CD14-positive monocyte (primary cell): Measurements from ENCODE around the gene NBAS. TPM values are rescaled to one million over a fixed set of nuclear protein-coding genes. Genes with fewer than 3 reads are reported as not detected.

Experiments
- DNase-seq, 3 donors: peaks; one replicate each; pipeline ENCODE4 v3.0.0-alpha.2; 2011 to 2022
- H2AFZ ChIP-seq: 2 replicates; pipeline ENCODE4 v1.6.0; 2012; ENCODE audit warnings: mild to moderate bottlenecking, low read depth, low read length, inconsistent platforms; ENCODE audit not compliant: insufficient read depth, poor library complexity, severe bottlenecking
- H3K27ac ChIP-seq, 2 donors: 1 replicate in 1 of 2; 2 replicates in 1 of 2; pipeline ENCODE4 v1.5.1; 2012 to 2013; ENCODE audit warnings: low read length in 2 of 2, control low read depth in 1 of 2, inconsistent platforms in 1 of 2, low read depth in 1 of 2, mild to moderate bottlenecking in 1 of 2
- H3K27me3 ChIP-seq, 2 donors: one replicate each; pipeline versions ENCODE4 v1.6.0 to v1.6.1; 2011 to 2013; ENCODE audit warnings: low read length in 2 of 2; ENCODE audit not compliant: control insufficient read depth in 2 of 2, insufficient read depth in 2 of 2
- H3K36me3 ChIP-seq, 2 donors: replicated peaks in 1 of 2; 1 replicate in 1 of 2; 2 replicates in 1 of 2; pipeline versions ENCODE4 v1.5.1 to v1.6.1; 2012 to 2013; ENCODE audit warnings: low read length in 2 of 2, control low read depth in 1 of 2, inconsistent platforms in 1 of 2, mild to moderate bottlenecking in 1 of 2; ENCODE audit not compliant: insufficient read depth in 2 of 2, control insufficient read depth in 1 of 2
- H3K4me1 ChIP-seq, 2 donors: 1 replicate in 1 of 2; 2 replicates in 1 of 2; pipeline versions ENCODE4 v1.5.1 to v1.6.1; 2012 to 2013; ENCODE audit warnings: low read length in 2 of 2, control low read depth in 1 of 2, inconsistent platforms in 1 of 2, mild to moderate bottlenecking in 1 of 2, moderate library complexity in 1 of 2; ENCODE audit not compliant: insufficient read depth in 2 of 2, control insufficient read depth in 1 of 2
- H3K4me2 ChIP-seq: replicated peaks from 2 replicates; pipeline ENCODE3; 2012; ENCODE audit warnings: low read length, moderate library complexity, mild to moderate bottlenecking; ENCODE audit not compliant: poor library complexity, severe bottlenecking; ENCODE audit errors: extremely low read depth
- H3K4me3 ChIP-seq, 3 experiments: fragments of 200-600 bp in 1 of 3; sonication (generic) in 1 of 3; replicated peaks in 1 of 3; 1 replicate in 2 of 3; 2 replicates in 1 of 3; pipeline ENCODE4 v1.5.1; 2011 to 2013; ENCODE audit warnings: low read length in 3 of 3, mild to moderate bottlenecking in 3 of 3, control low read depth in 2 of 3, low read depth in 2 of 3, inconsistent platforms in 1 of 3, moderate library complexity in 1 of 3
- H3K79me2 ChIP-seq: 2 replicates; pipeline ENCODE4 v1.6.0; 2012; ENCODE audit warnings: mild to moderate bottlenecking, control low read depth, inconsistent platforms, low read length, moderate library complexity; ENCODE audit not compliant: insufficient read depth
- H3K9ac ChIP-seq: 2 replicates; pipeline ENCODE4 v1.6.0; 2017; ENCODE audit warnings: low read length, mild to moderate bottlenecking; ENCODE audit not compliant: insufficient read depth, poor library complexity, severe bottlenecking
- H3K9me3 ChIP-seq, 2 donors: replicated peaks in 1 of 2; 1 replicate in 1 of 2; 2 replicates in 1 of 2; pipeline versions ENCODE4 v1.5.1 to v1.6.1; 2012 to 2013; ENCODE audit warnings: low read length in 2 of 2, control low read depth in 1 of 2; ENCODE audit not compliant: control insufficient read depth in 1 of 2, insufficient read depth in 1 of 2
- H4K20me1 ChIP-seq: 2 replicates; pipeline ENCODE4 v1.6.0; 2012; ENCODE audit warnings: mild to moderate bottlenecking, low read length, control low read depth, moderate library complexity; ENCODE audit not compliant: insufficient read depth
- H3K27ac Mint-ChIP-seq, 7 donors: one replicate each; pipeline ENCODE4 v1.8.0; 2020; ENCODE audit warnings: mild to moderate bottlenecking in 7 of 7, mixed read lengths in 7 of 7, moderate library complexity in 6 of 7, inconsistent platforms in 2 of 7
- H3K27me3 Mint-ChIP-seq, 3 donors: one replicate each; pipeline ENCODE4 v1.8.0; 2021 to 2022; ENCODE audit warnings: low read depth in 3 of 3, mild to moderate bottlenecking in 3 of 3, mixed read lengths in 3 of 3, moderate library complexity in 3 of 3, inconsistent platforms in 1 of 3
- H3K36me3 Mint-ChIP-seq, 2 donors: one replicate each; pipeline ENCODE4 v1.8.0; 2020; ENCODE audit warnings: mixed read lengths in 2 of 2, inconsistent platforms in 1 of 2, mild to moderate bottlenecking in 1 of 2
- H3K4me1 Mint-ChIP-seq: one replicate; pipeline ENCODE4 v1.8.0; 2020; ENCODE audit warnings: mild to moderate bottlenecking, mixed read lengths
- H3K4me3 Mint-ChIP-seq, 2 donors: one replicate each; pipeline ENCODE4 v1.8.0; 2020; ENCODE audit warnings: mild to moderate bottlenecking in 2 of 2, mixed read lengths in 2 of 2, moderate library complexity in 1 of 2
- H3K9me3 Mint-ChIP-seq, 7 donors: one replicate each; pipeline ENCODE4 v1.8.0; 2020 to 2022; ENCODE audit warnings: mixed read lengths in 7 of 7, mild to moderate bottlenecking in 6 of 7, moderate library complexity in 6 of 7, inconsistent platforms in 2 of 7
- CTCF ChIP-seq: fragments of 200-600 bp; IDR thresholded peaks from one replicate; pipeline ENCODE4 v1.8.0; 2022; ENCODE audit warnings: antibody characterized with exemption, mild to moderate bottlenecking
- WGBS: methylation state at CpG from one replicate; pipeline ENCODE4 v1.1.5; 2013; ENCODE audit warnings: missing lambda C conversion rate; ENCODE audit not compliant: insufficient coverage; 5-methylcytosine and 5-hydroxymethylcytosine counted together
- intact Hi-C, 2 donors: fragments of 100-400 bp; cut with micrococcal nuclease; formaldehyde crosslinking; loops; one replicate each; pipeline versions ENCODE4 v1.15.0 to v1.15.1; 2023
- polyA plus RNA-seq, 3 donors: library from polyadenylated mRNA; depleted of rRNA in 1 of 3; unstranded in 2 of 3; stranded (reverse) in 1 of 3; fragments of 300-500 nt in 2 of 3; fragments of >200 nt in 1 of 3; fragmentation: Illumina TruSeq in 2 of 3; gene quantifications; 1 replicate in 2 of 3; 2 replicates in 1 of 3; pipeline ENCODE4 v1.2.3, GENCODE V29; 2012 to 2021

The NBAS gene
- polyA plus RNA-seq, 3 donors = 8.9 to 10.9 (median 8.9) TPM

- H3K36me3 ChIP-seq = peaks cover 0 to 41% of the 10 kb centered on the region in 2 donors
- WGBS = 100% methylated on average over 2 of the region's 7 CpGs
- H3K27ac Mint-ChIP-seq = peak overlapping the region in 2 of 7 donors; percentile 1 to 31
These were observed 330.4 kb downstream of the NBAS start for GRCh38 chr2:15230599-15231192.

GRCh38 chr2:15226661-15227060 lies 334.5 kb downstream of the NBAS start:
- Histone ChIP-seq H3K36me3 (peaks cover 0 to 25% of the 10 kb centered on the region in 2 donors), H3K27me3 (no peaks in the 10 kb centered on the region), H3K9ac (no peak overlapping the region), H3K4me1 (no peaks in the 10 kb centered on the region), H3K79me2 (no peaks in the 10 kb centered on the region), H3K4me3 (no peak overlapping the region), H3K9me3 (no peaks in the 10 kb centered on the region), H3K27ac (no peak overlapping the region), H4K20me1 (no peaks in the 10 kb centered on the region), H3K4me2 (no peak overlapping the region), H2AFZ (no peak overlapping the region)
- peaks cover 0 to 2% (median 0%) of the 10 kb centered on the region in 7 donors for H3K9me3 Mint-ChIP-seq
- no peak for DNase-seq
- TF ChIP-seq CTCF = no peak
- no peak overlapping the region for H3K27ac Mint-ChIP-seq
- H3K4me3 Mint-ChIP-seq = no peak overlapping the region
- peaks cover 10% of the 10 kb centered on the region for H3K4me1 Mint-ChIP-seq
- intact Hi-C loops = no loop called here
- H3K36me3 Mint-ChIP-seq = peaks cover 55 to 59% of the 10 kb centered on the region in 2 donors
- no CpG with 5 or more reads among the region's 2 CpGs for WGBS
- peaks cover 2% of the 10 kb centered on the region in 3 donors for H3K27me3 Mint-ChIP-seq

More at GRCh38 chr2:15230599-15231192, 330.4 kb downstream of the NBAS start:
- no peak overlapping the region for H3K27ac ChIP-seq
- no peak for DNase-seq
- no peak overlapping the region for H3K4me2 ChIP-seq
- no peak overlapping the region for H3K9ac ChIP-seq
- no peak overlapping the region for H3K4me3 ChIP-seq
- H3K27me3 Mint-ChIP-seq = peaks cover 0 to 2% (median 0%) of the 10 kb centered on the region in 3 donors
- H3K4me3 Mint-ChIP-seq = peak overlapping the region in 1 of 2 donors; percentile 8
- no peak overlapping the region for H2AFZ ChIP-seq
- TF ChIP-seq CTCF = no peak
- no peaks in the 10 kb centered on the region for H3K27me3 ChIP-seq
- peaks cover 19% of the 10 kb centered on the region for H3K4me1 Mint-ChIP-seq
- no peaks in the 10 kb centered on the region for H4K20me1 ChIP-seq
- H3K9me3 Mint-ChIP-seq = peaks cover 0 to 2% (median 0%) of the 10 kb centered on the region in 7 donors
- H3K9me3 ChIP-seq = no peaks in the 10 kb centered on the region
- no peaks in the 10 kb centered on the region for H3K79me2 ChIP-seq
- peaks cover 4 to 5% of the 10 kb centered on the region in 2 donors for H3K4me1 ChIP-seq
- intact Hi-C loops = no loop called here
- peaks cover 54 to 63% of the 10 kb centered on the region in 2 donors for H3K36me3 Mint-ChIP-seq
